Midbrain (tissue), 1 donor: Measurements from ENCODE around the gene LRRC15.

Experiments used
- DNase-seq: peaks from one replicate; lab custom pipeline; 2025; lab: John Stamatoyannopoulos, UW

LRRC15 gene

DNA sequence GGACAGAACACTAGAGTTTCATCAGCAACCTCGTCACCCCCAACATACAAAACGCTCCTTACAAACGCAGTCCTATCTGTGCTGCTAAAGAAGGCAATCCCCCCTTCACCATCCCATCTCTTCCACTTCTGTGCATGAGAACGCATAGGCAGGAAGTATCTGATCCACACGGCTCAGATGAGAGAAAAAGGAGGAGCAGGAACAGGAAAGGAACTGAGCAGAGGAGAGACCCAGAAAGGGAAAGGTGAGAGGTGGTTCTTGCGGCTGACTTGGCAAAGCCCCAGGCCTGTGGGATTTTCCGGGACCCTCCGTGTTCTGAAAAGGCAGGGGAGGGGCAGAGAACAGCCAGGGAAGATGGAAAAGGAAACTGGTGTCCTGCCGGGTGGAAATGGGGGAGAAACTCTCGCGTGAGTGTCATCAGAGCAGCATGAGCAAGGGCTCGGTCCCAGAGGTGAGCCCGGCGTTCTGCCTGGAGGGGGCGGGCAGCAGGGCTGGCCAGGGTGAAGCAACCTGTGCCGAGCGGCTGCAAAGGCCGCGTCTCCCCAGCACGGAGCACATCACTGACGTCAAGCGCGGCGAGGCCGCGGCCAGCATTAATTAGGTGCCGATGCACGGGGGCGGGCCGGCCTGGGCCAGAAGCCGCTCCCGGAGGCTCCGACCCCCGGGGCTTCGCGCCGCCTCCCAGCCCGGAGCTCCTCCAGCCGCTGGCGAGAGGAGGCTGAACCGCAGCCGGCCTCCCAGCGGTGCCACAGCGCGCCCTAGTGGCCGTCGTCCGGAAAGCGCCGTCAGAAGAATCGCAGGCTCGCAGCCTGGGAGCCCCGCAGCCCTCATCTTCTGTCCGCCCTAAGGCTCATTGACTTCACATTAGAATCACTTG, 54.2 kb downstream of the LRRC15 start:
- DNase-seq: peak; percentile 86

DNA sequence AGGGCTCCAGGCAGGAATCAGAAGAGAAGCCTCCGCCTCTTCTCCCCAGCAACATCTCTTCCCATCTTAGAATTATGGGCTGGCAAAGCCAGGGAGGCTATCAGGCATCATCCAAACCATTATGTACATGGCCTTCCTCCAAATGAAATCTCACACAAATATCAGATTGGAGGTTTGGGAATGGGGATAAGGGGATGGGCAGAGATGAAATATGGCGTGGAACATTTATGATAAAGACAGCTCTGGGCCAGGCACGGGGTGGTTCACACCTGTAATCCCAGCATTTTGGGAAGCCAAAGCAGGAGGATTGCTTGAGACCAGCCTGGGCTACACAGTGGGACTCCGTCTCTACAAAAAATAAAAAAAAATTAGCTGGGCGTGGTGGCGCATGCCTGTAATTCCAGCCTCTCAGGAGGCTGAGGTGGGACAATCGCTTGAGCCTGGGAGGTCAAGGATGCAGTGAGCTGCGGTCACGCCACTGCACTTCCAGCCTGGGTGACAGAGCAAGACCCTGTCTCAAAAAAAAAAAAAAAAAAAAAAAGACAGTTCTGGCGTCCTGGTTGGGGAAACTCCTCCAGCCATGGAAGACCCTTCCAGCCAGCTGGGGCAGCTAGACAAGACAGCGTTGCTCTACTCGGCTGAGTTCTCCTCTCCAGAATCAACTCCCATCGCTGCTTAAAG, 55.0 kb downstream of the LRRC15 start:
- no peak for DNase-seq

DNA sequence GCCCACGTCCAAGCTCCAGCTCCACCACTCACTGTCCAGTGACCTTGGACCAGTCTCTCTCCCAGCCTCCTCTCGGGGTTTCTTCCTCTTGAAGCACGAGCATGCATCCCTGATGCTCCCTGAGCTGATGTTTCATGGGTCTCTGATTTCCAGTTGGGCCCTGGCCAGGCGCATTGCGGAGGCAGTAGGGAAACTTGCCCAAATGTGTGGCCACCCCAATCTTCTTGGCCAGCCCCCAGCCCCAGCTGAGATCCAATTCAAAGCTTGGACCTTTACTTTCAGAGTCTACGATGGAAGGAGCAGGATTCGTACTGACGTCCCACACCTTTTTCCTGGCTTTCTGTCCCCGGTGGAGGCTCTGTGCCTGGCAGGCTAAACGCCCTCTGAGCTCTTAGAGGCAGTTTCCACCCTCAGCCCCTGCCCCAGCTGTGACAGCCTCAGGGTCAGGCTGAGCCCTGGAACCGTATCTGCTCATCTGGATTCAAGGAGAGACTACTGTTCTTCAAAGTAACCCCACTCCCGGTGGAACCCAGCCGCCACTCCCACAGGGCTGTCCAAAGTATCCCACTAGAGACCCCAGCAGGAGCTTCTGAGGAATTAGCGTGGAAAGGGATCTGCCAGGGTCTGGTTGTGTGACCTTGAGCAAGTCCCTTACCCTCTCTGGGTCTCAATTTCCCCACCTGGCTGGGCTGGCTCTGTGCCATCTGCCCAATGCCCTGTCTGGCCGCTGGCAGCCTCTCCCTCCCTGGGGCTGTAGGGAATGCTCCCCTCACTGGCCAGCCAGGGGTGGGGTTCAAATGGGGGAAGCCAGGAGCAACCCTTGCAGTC, 55.8 kb downstream of the LRRC15 start:
- no peak for DNase-seq

DNA sequence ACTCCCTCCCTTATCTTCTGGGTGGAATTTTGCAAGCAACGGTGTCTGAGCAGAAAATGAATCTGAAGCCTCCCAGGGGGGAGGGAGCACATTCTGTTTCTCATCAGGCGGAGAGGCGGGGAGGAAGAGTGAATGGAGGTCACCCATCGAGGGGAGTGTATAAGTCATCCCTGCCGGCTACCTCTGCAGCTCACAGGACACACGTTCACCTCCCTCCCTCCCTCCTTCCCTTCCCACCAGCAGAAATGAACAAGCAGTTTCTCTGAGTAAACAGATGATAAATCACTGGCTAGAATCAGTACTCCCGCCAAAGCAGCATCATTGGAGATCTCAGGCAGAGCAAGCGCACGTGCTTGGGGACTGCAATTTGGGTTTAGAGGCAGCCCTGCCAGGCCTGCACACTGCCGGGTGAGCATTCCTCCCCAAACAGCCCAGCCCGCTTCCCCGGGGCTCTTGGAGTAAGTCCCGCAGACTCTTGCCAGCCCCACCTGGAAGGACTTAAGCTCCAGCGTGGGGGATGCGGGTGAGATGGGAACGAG, 56.7 kb downstream of the LRRC15 start:
- DNase-seq: no peak

DNA sequence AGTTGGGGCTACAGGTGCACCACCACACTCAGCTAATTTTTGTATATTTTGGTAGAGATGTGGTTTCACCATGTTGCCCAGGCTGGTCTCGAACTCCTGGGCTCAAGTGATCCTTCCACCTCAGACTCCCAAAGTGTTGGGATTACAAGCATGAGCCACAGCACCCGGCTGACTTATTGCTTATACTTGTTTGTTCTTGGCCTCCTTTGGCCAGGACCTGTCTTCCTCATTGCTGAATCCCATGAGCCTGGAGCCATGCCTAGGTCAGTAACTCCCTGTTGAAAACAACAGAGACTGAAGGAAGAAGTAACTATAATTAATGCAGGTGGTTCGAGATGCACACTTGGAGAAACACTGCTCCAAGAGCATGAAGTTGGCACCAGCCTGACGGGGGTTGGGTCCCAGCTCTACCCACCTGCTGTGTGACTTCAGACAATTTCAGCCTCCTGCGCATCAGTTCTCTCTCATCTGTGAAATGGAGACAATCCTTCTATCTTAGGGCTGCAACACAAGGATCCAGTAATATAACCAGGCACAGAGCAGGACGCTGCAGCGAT, 57.3 kb downstream of the LRRC15 start:
- DNase-seq: no peak

DNA sequence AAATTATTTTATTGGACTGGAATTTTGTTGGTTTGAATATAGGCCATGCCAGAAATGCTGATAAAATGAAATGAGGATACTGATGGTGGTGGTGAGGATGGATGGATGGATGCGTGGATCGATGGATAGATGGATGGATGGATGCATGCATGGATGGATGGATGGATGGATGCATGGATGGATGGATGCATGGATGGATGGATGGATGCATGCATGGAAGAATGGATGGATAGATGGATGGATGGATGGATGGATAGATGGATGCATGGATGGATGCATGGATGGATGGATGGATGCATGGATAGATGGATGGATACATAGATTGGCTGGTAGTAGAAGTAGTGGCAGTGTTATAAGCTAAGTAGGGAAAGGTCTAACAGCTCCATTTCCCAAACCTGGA, 58.5 kb downstream of the LRRC15 start:
- no peak for DNase-seq

DNA sequence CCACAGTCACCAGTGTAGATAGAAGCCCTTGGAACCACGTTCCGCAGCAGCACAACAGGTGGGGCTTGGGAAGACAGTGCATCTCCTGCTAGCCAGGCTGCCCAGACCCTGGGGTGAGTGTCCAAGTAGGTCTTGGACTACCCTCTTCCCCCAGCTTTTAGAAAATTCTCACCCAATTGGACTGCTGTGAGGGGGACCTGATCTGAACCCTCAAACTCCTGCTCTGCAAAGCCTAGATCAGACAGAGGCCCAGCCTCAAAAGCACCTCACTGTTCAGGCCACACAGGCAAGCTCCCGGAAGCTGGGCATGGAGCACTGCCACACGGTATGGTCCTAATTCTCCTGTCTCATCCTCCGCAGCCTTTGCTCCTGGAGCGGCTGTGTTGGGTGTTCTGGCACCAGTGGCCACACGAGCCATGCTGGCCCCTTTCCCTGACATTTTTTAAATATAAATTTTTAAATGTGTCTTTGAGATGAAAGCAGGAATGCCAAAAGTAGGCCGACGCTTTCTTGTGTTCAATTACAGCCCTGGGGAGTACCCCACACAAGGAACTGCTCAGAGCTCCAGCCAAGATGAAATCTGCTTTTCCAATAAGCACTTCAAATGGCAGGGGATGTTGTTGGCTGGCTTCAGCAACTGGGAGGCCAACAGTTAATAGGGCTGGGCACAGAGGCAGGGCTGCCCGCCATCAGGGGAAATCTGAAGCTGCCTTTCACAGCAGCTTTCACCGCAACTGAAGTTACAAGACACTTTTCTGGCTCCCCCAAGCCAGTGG, 59.3 kb downstream of the LRRC15 start:
- DNase-seq: no peak

DNA sequence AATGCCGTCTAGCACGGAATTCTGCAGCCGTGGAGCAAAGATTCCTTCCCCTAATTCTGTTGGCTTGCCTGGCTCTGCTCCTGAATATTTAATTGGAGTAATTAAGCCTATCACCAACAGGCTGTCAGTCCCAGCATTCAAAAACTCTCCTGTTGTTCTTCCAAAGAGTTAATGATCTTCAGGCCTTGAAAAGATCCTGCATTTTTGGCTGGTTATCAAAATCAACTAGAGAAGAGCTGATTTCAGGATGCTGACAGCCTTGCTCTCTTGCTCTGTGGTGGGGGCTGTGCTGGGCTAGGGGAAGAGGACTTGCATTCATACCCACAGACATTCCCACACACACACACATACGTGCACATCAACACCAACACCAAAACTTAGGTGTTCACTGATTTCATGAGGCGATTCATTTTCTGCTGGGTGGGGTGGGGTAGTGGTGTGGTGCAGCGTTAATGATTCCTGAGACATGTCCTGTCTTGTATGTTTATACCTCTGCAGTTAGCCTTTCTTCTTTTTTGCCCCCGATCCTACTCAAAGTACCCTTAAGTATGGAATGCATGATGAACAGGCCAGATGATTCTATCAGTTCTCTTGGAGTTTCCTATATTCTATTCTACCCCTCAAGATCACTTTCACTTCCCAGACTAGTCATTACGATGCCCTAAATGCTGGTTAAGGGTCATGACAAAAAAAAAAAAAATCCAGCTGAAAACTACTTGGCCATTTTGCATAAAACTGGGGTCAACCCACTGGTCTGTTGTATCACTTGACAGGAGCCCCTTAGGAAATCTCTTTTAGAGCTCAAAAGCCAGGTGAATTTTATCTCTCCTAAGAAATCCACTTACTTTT, 60.7 kb downstream of the LRRC15 start:
- no peak for DNase-seq

DNA sequence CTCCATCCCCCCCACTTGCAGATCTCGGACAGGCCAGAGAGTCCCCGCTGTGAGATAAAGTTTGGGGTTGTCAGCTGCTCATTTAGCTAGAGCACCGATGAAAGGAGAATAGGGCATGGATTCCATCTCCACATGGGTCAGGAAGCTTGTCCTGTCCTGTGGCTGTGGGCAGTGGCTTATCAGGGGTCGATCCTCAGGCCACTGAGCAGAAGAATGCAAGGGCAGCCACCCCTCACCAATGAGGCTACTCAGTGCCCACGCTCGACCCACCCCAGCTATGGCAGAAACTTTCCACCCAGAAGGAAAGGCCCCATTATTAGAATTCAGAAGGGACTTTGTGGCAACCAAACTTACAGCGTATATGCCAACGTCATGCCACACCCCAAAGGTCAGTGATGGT, 61.7 kb downstream of the LRRC15 start:
- DNase-seq: no peak

DNA sequence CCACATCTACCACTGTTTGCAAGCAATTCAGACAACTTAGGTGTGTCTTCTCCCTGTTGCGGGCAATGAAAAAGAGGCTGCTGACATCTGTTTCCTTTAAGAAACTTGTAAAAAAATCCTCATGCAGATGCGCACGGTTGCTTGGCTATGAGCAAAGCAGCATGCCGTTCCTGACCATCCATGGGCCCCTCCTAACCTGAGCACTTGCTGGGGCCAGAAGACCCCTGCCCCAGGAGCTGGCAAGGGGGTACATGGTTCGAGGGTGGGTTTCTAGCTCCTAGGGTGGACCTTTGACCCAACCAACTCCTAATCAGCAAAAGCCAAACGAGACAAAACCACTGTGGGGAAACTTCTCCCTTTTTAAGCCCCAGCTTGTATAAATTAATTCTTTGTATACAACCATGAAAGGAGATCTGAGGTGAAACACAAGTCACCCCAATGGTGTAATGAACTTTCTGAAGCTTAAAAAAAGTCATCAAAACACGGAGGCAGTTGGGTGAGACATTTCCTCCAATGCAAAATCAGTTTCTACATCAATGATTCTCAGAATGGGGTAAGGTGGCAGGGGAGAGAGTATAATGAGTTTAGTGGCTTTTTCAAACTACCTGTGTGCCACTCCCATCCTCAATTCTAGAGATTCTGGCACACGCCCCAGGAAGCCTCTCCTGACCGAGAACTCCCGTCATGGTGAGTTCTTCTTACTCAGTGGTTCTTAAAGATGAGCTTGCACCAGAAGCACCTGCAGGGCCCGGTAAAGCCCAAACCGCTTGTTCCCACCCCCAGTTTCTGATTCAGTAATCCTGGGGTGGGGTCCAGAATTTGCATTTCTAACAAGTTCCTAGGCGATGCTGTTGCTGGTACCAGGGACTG, 62.5 kb downstream of the LRRC15 start:
- no peak for DNase-seq

DNA sequence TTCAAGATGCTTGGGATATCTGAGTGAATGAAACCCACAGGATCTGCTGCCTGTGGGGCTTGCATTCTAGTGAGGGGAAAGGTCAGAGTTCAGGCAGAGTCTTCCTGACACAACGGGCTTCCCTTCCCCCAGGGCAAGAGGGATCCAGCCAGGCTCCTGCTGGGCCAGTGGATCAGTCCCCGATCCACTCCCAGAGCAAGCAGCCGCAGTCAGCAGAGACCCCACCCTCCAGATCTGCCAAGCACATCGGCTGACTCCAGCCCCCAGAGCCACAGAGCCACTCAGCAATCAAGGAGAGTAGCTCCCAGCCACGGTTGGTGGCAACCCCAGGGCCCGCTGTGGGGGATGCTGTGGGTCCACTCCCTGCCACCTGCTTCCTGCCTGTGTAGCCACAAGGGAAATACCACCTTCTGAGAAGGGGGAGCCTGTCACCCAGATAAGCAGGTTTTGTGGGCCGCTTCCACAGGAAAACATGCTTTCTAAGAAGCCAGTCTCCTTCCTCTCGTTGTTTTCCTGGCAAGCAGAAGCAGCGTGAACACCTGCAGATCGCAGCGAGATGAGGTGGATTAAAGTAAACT, 63.3 kb downstream of the LRRC15 start:
- no peak for DNase-seq

DNA sequence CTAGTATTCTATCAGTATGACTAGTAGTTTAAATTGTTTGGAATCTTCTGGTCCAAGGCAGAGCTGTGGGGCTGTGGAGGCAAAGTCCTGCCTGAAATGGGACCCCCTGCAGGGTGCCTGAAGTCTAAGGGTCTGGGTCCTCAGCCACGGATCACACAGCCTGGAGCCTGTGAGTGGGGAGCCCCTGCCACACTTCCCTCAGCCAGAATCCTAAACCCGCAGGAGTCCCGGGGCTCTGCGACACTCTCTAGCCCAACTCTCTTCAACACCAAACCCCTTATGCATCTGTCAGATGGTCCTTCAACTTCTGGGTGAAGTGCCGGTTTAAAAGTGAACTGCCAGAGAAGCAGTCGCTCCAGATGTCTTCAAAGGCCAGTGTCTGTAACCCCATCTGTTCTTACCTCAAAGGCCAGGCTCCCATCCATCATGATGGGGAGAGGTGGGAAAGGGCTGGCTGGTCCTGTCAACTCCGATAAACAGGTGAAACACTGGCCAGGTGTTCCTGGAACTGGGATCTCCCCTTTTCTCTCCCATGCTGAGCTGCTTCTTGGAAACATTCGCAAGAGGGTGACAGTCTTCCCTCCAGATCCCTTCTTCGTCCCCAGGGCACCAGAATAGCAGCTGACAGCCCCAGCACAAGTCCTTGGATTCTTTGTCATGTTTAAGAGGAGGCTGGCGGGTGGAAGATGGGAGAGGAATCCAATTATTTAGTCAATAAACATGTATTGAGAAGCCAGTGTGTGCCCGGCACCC, 64.0 kb downstream of the LRRC15 start:
- no peak for DNase-seq
